K562 (cell line): ENCODE results near the gene GNB2. TPM values are rescaled to one million over a fixed set of nuclear protein-coding genes. Genes with fewer than 3 reads are reported as not detected.
A peak's percentile ranks its signal among the peaks of the same experiment; 100 is the strongest.

Experiments
- BHLHE40 ChIP-seq: IDR thresholded peaks from 2 replicates; pipeline ENCODE4 v1.6.1; 2011; ENCODE audit warnings: low read length, improper control_type of control experiment
- GMEB1 ChIP-seq: fragments of 250-450 bp; sonication (Bioruptor Pico); IDR thresholded peaks from 2 replicates; pipeline ENCODE4 v1.4.0; 2020; ENCODE audit warnings: mild to moderate bottlenecking
- MGA ChIP-seq: fragments of 450-650 bp; IDR thresholded peaks from 2 replicates; pipeline ENCODE4 v1.6.1; 2016; ENCODE audit warnings: mild to moderate bottlenecking, moderate library complexity
- NFE2 ChIP-seq: IDR thresholded peaks from 2 replicates; pipeline ENCODE4 v1.6.1; 2014; ENCODE audit warnings: antibody characterized with exemption, low read depth
- PHB2 ChIP-seq: fragments of 450-650 bp; IDR thresholded peaks from 2 replicates; pipeline ENCODE4 v1.6.1; 2017; ENCODE audit warnings: low read depth
- POLR2AphosphoS5 ChIP-seq: IDR thresholded peaks from 2 replicates; pipeline ENCODE4 v1.6.1; 2011; ENCODE audit warnings: mild to moderate bottlenecking, low read depth, low read length, moderate library complexity; ENCODE audit not compliant: control insufficient read depth, insufficient read depth
- RBBP5 ChIP-seq: fragments of 200-600 bp; sonication (generic); IDR thresholded peaks from 2 replicates; pipeline ENCODE4 v1.6.1; 2012; ENCODE audit warnings: borderline replicate concordance, mild to moderate bottlenecking, low read length, control low read depth, inconsistent platforms; ENCODE audit not compliant: insufficient read depth, poor library complexity, severe bottlenecking
- RNF219 ChIP-seq: fragments of 250-450 bp; sonication (Bioruptor Pico); IDR thresholded peaks from 2 replicates; pipeline ENCODE4 v1.5.0; 2022; ENCODE audit warnings: mild to moderate bottlenecking
- SAFB ChIP-seq: fragments of 200-400 bp; formaldehyde crosslinking; IDR thresholded peaks from 2 replicates; pipeline ENCODE4 v1.6.1; 2017; ENCODE audit warnings: low read depth, low read length, borderline replicate concordance
- SREBF1 ChIP-seq: fragments of 150-350 bp; IDR thresholded peaks from 2 replicates; pipeline ENCODE4 v1.6.1; 2014; ENCODE audit warnings: antibody characterized with exemption, low read depth, low read length, borderline replicate concordance
- ZNF41 ChIP-seq: fragments of 250-450 bp; sonication (Bioruptor Pico); conservative IDR thresholded peaks from 2 replicates; pipeline ENCODE4 v1.4.0; 2020; ENCODE audit warnings: mild to moderate bottlenecking
- polyA plus RNA-seq, 8 experiments: library from polyadenylated mRNA; depleted of rRNA in 4 of 8; stranded (reverse) in 5 of 8; unstranded in 3 of 8; fragments of >200 nt; fragmentation: Nextera tagmentation in 2 of 8; fragmentation: Illumina TruSeq in 1 of 8; extraction: Ambion mirVana in 2 of 8; extraction: Trizol in 1 of 8; gene quantifications; 2 replicates each; pipeline versions ENCODE4 v1.2.1 to v1.2.3, GENCODE V29; 2011 to 2014; ENCODE audit warnings: inconsistent platforms in 1 of 8, missing spikeins in 1 of 8
- total RNA-seq, 7 experiments: library from RNA; depleted of rRNA in 6 of 7; stranded (reverse); fragments of >200 nt in 6 of 7; fragmentation: Illumina TruSeq in 2 of 7; extraction: Trizol in 2 of 7; gene quantifications; 2 replicates each; pipeline versions ENCODE4 v1.2.1 to v1.2.3, GENCODE V29; 2011 to 2021; ENCODE audit warnings: low replicate concordance in 1 of 7

GNB2 gene
- total and polyA plus RNA-seq, 9 of the 15 experiments (the other 6 are each of a cell fraction or from before 2014, with no cell fraction given) = 0.65 to 320 (median 104) TPM

- TF ChIP-seq MGA (peak; percentile 87), RNF219 (CRISPR knock-in tag) (no peak), BHLHE40 (peak; percentile 87), ZNF41 (CRISPR knock-in tag) (no peak), NFE2 (no peak), SAFB (peak; percentile 48; the same call in 1 of the 2 replicates), POLR2AphosphoS5 (peak; percentile 72), SREBF1 (peak; percentile 57; the same call in 1 of the 2 replicates), GMEB1 (CRISPR knock-in tag) (no peak), PHB2 (peak; percentile 13; the same call in 1 of the 2 replicates), RBBP5 (peak; percentile 41)
These were observed 32.5 kb downstream of the GNB2 start, which contains the start of gene POP7 (continued) for GRCh38 chr7:100705753-100706671.
